Ascending aorta (tissue), 2 donors: ENCODE results near the gene ADAMTS17. TPM values are rescaled to one million over a fixed set of nuclear protein-coding genes. Genes with fewer than 3 reads are reported as not detected.

Experiments used
- DNase-seq, 2 donors: peaks; one replicate each; pipeline ENCODE4 v3.0.0-alpha.2; 2019; ENCODE audit warnings: low spot score in 2 of 2
- H3K27ac ChIP-seq, 2 donors: fragments of 200-600 bp; sonication (generic); one replicate each; pipeline ENCODE4 v1.5.1; 2016 to 2017; ENCODE audit warnings: mild to moderate bottlenecking in 1 of 2
- H3K27me3 ChIP-seq: fragments of 200-600 bp; sonication (generic); one replicate; pipeline ENCODE4 v1.5.1; 2017
- H3K36me3 ChIP-seq, 2 donors: fragments of 200-600 bp; sonication (generic); one replicate each; pipeline ENCODE4 v1.5.1; 2016
- H3K4me1 ChIP-seq, 2 donors: fragments of 200-600 bp; sonication (generic); one replicate each; pipeline ENCODE4 v1.5.1; 2016 to 2017; ENCODE audit warnings: mild to moderate bottlenecking in 1 of 2
- H3K4me3 ChIP-seq, 2 donors: fragments of 200-600 bp; sonication (generic); one replicate each; pipeline ENCODE4 v1.5.1; 2016 to 2017; ENCODE audit warnings: mild to moderate bottlenecking in 1 of 2
- H3K9me3 ChIP-seq, 2 donors: fragments of 200-600 bp; sonication (generic); one replicate each; pipeline ENCODE4 v1.5.1; 2016
- intact Hi-C: fragments of 100-400 bp; cut with DNase I; formaldehyde crosslinking; loops from one replicate; pipeline ENCODE4 v1.15.1; 2023
- total RNA-seq: library from RNA; depleted of rRNA; stranded (reverse); fragments of >200 nt; gene quantifications from one replicate; pipeline ENCODE4 v1.1.0, GENCODE V29; 2016
- TF ChIP-seq, protein P1 (sequence below), 3 experiments: fragments of 200-600 bp in 2 of 3; fragments of 450-650 bp in 1 of 3; sonication (generic) in 2 of 3; IDR thresholded peaks; one replicate each; pipeline ENCODE4 v1.5.1; 2016 to 2019; ENCODE audit warnings: antibody characterized with exemption in 3 of 3, mild to moderate bottlenecking in 1 of 3, moderate library complexity in 1 of 3

ADAMTS17 gene
- total RNA-seq, 1 donor from 2014 or later: 2.8 TPM

- no peaks in the 10 kb centered on the region for H3K36me3 ChIP-seq
Measured at GRCh38 chr15:100032358-100033085, 309.3 kb downstream of the ADAMTS17 start.

GRCh38 chr15:100031665-100032357 is 310.0 kb downstream of the ADAMTS17 start:
- Histone ChIP-seq H3K4me3 (no peak overlapping the region), H3K4me1 (peaks cover 16 to 34% of the 10 kb centered on the region in 2 donors), H3K27ac (peak overlapping the region; percentile 85 to 87), H3K27me3 (no peaks in the 10 kb centered on the region), H3K36me3 (no peaks in the 10 kb centered on the region), H3K9me3 (peaks cover 0 to 8% of the 10 kb centered on the region in 2 donors)
- DNase-seq: no peak
- TF ChIP-seq, protein P1, sequence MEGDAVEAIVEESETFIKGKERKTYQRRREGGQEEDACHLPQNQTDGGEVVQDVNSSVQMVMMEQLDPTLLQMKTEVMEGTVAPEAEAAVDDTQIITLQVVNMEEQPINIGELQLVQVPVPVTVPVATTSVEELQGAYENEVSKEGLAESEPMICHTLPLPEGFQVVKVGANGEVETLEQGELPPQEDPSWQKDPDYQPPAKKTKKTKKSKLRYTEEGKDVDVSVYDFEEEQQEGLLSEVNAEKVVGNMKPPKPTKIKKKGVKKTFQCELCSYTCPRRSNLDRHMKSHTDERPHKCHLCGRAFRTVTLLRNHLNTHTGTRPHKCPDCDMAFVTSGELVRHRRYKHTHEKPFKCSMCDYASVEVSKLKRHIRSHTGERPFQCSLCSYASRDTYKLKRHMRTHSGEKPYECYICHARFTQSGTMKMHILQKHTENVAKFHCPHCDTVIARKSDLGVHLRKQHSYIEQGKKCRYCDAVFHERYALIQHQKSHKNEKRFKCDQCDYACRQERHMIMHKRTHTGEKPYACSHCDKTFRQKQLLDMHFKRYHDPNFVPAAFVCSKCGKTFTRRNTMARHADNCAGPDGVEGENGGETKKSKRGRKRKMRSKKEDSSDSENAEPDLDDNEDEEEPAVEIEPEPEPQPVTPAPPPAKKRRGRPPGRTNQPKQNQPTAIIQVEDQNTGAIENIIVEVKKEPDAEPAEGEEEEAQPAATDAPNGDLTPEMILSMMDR (IDR thresholded peaks at IDR 0.05): no peak
- intact Hi-C loops: loop anchor here (5.0 kb wide), 1 partner anchor 210 kb away; no protein-coding TSS in a partner anchor

More at GRCh38 chr15:100032358-100033085, 309.3 kb downstream of the ADAMTS17 start:
- DNase-seq: no peak
- H3K27me3 ChIP-seq: no peaks in the 10 kb centered on the region
- H3K4me1 ChIP-seq: peaks cover 16 to 34% of the 10 kb centered on the region in 2 donors
- H3K27ac ChIP-seq: peak overlapping the region; percentile 85 to 87
- peaks cover 0 to 8% of the 10 kb centered on the region in 2 donors for H3K9me3 ChIP-seq
- TF ChIP-seq, protein P1 (IDR thresholded peaks at IDR 0.05): no peak
- intact Hi-C loops: loop anchor here (5.0 kb wide), 1 partner anchor 210 kb away; no protein-coding TSS in a partner anchor
- no peak overlapping the region for H3K4me3 ChIP-seq

DNA sequence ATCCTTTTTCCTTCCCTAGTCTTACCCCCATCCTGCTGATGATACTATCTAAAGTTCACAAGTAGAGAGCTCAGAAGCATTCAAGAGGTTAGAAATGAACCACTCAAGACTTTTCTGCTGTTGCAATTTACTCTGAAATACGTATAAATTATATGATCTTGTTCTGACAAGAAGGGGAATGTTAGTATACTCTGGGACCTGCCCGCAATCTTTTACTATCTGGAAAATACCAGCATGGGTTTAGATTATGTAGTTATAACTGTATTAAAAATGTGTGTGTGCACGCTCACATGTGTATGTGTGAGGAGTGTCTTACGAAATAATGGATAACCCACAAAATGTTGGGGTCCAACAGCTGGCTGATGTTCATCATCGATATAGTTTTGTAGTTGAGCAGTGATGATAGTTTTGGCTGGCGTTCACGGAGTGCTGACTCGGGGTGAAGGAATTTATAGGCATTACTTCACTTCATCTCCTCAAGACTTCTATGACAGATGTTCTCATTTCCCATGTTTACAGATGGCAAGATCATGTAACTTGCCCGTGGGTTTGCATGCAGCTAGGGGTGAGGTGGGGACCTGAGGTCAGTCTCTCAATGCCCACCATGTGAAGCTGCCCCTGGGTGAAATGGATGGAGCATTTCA is 311.1 kb downstream of the ADAMTS17 start:
- intact Hi-C loops: loop anchor here (5.0 kb wide), 1 partner anchor 212 kb away; no protein-coding TSS in a partner anchor
- TF ChIP-seq, protein P1 (IDR thresholded peaks at IDR 0.05): no peak
- H3K4me1 ChIP-seq: peaks cover 16 to 34% of the 10 kb centered on the region in 2 donors
- H3K36me3 ChIP-seq: no peaks in the 10 kb centered on the region
- peaks cover 0 to 8% of the 10 kb centered on the region in 2 donors for H3K9me3 ChIP-seq
- H3K27me3 ChIP-seq: no peaks in the 10 kb centered on the region
- no peak overlapping the region for H3K4me3 ChIP-seq
- H3K27ac ChIP-seq: peak overlapping the region; percentile 85 to 87
- DNase-seq: no peak

DNA sequence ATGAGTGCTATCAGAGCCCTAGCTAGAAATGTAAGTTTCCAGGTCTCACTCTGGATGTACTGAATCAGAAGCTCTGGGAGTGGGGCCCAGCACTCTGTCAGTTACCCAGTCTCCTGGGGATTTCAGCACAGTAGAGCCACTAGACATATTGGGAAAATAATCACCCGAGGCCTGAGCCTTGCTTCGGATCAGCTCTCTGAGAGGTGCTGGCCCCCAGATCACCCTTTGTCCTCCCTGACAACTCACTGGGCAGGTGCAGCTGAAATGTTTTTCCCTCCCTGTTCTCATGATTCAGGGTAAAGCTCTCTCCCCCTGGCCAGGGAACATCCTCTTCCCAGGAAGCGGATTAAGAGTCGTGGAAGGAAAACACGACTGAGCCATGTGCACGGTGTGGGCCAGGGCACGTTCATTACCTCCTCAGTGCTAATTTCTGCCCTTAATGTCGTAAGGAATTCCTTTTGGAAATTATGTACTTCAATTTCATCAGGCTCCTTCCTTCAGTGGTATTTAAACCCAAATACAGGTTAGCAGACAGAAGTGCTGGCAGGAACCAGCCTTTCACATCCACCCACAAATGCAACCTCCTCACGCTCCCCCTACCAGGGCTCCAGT is 311.8 kb downstream of the ADAMTS17 start:
- Histone ChIP-seq H3K4me1 (peaks cover 16 to 34% of the 10 kb centered on the region in 2 donors), H3K27ac (peak overlapping the region; percentile 85 to 87), H3K4me3 (no peak overlapping the region), H3K9me3 (peaks cover 0 to 8% of the 10 kb centered on the region in 2 donors), H3K36me3 (no peaks in the 10 kb centered on the region), H3K27me3 (no peaks in the 10 kb centered on the region)
- TF ChIP-seq, protein P1 (IDR thresholded peaks at IDR 0.05): no peak
- intact Hi-C loops: loop anchor here (5.0 kb wide), 1 partner anchor 212 kb away; no protein-coding TSS in a partner anchor
- no peak for DNase-seq

GRCh38 chr15:100029045-100029444 is 312.7 kb downstream of the ADAMTS17 start:
- Histone ChIP-seq H3K4me3 (no peak overlapping the region), H3K36me3 (no peaks in the 10 kb centered on the region), H3K4me1 (peaks cover 16 to 33% of the 10 kb centered on the region in 2 donors), H3K27ac (peak overlapping the region; percentile 85 to 87), H3K9me3 (peaks cover 0 to 8% of the 10 kb centered on the region in 2 donors), H3K27me3 (no peaks in the 10 kb centered on the region)
- intact Hi-C loops: no loop called here
- no peak for DNase-seq
- TF ChIP-seq, protein P1 (IDR thresholded peaks at IDR 0.05): no peak
